Measurements from ENCODE around the gene KIF3A.

The KIF3A gene

GRCh38 chr5:132758451-132758850 is 21.1 kb upstream of the KIF3A start:
- in situ Hi-C loops (cut with MboI; ENCODE audit: low sequenced_read_pairs, unreplicated experiment) = no loop called here
- no peak for DNase-seq (ENCODE audit: low spot score)
- TF ChIP-seq CTCF (IDR thresholded peaks at IDR 0.05; ENCODE audit: borderline replicate concordance, control extremely low read depth, extremely low read depth, insufficient read depth, missing control alignments) = no peak

GRCh38 chr5:132756542-132756941 is 19.2 kb upstream of the KIF3A start:
- in situ Hi-C loops (cut with MboI; ENCODE audit: low sequenced_read_pairs, unreplicated experiment) = no loop called here
- no peak for TF ChIP-seq CTCF (IDR thresholded peaks at IDR 0.05; ENCODE audit: borderline replicate concordance, control extremely low read depth, extremely low read depth, insufficient read depth, missing control alignments)
- DNase-seq (ENCODE audit: low spot score) = no peak

- no peak for TF ChIP-seq CTCF (IDR thresholded peaks at IDR 0.05; ENCODE audit: borderline replicate concordance, control extremely low read depth, extremely low read depth, insufficient read depth, missing control alignments)
- in situ Hi-C loops (cut with MboI; ENCODE audit: low sequenced_read_pairs, unreplicated experiment) = no loop called here
- DNase-seq (ENCODE audit: low spot score) = no peak
Observed at GRCh38 chr5:132754947-132755346, 17.6 kb upstream of the KIF3A start.

GRCh38 chr5:132754111-132754510 is 16.8 kb upstream of the KIF3A start:
- in situ Hi-C loops (cut with MboI; ENCODE audit: low sequenced_read_pairs, unreplicated experiment) = no loop called here
- TF ChIP-seq CTCF (IDR thresholded peaks at IDR 0.05; ENCODE audit: borderline replicate concordance, control extremely low read depth, extremely low read depth, insufficient read depth, missing control alignments) = no peak
- no peak for DNase-seq (ENCODE audit: low spot score)

GRCh38 chr5:132753135-132753987 is 16.0 kb upstream of the KIF3A start:
- no peak for TF ChIP-seq CTCF (IDR thresholded peaks at IDR 0.05; ENCODE audit: borderline replicate concordance, control extremely low read depth, extremely low read depth, insufficient read depth, missing control alignments)
- in situ Hi-C loops (cut with MboI; ENCODE audit: low sequenced_read_pairs, unreplicated experiment) = no loop called here
- no peak for DNase-seq (ENCODE audit: low spot score)

- no peak for TF ChIP-seq CTCF (IDR thresholded peaks at IDR 0.05; ENCODE audit: borderline replicate concordance, control extremely low read depth, extremely low read depth, insufficient read depth, missing control alignments)
- no peak for DNase-seq (ENCODE audit: low spot score)
- in situ Hi-C loops (cut with MboI; ENCODE audit: low sequenced_read_pairs, unreplicated experiment) = no loop called here
Observed at GRCh38 chr5:132752581-132753125, 15.3 kb upstream of the KIF3A start.

Data from GM13976 (cell line).